ENCODE results near the gene C17orf113. TPM values are rescaled to one million over a fixed set of nuclear protein-coding genes. Genes with fewer than 3 reads are reported as not detected.

Gene C17orf113
- 2.0 and 2.2 TPM in 2 replicates for total RNA-seq
- long read RNA-seq = 0 reads

DNA sequence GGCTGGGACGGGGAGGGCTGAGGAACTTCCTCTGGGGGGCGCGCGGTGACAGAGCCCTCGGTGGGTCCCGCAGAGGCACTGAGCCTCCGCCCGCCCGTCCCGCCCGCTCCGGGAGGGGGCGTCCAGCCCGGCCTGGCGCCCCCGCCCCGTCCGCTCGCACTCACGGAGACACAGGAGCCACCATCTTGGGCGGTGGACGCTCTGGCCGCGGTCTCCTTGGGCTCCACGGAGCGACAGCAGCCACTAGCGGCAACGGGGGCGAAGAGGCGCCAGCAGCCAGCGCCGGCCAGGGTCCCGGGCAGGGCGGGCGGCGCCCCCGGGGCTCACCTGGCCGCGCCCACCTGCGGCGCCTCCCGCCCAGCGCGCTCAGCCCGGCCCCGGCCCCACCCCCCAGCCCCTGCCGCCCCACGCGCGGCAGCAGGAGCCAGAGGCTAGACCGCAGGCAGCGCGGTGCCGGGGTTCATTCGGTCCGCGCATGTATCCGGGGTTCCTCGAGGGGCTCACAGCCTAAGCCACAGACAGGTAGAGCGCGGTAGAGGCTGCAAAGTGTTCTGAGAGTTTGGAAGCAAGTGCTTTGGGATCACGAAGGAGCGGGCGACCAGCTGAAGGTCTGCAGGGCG is at the start of gene C17orf113:
TSS of gene C17orf113 (minus strand) at position 209 of the 620 bp plus-strand sequence. CDS start 7,225 bp downstream, outside the sequence.
- peak within 1 kb of the TSS; percentile 92 for H3K27ac Mint-ChIP-seq (ENCODE audit: unreplicated experiment)
- no peaks in the 10 kb centered on the region for H3K9me3 Mint-ChIP-seq
- H3K4me3 Mint-ChIP-seq = peak within 1 kb of the TSS; percentile 93
- DNase-seq (ENCODE audit: low read depth, low spot score) = peak; percentile 53
- peaks cover 23% of the 10 kb centered on the region for H3K4me1 Mint-ChIP-seq
- no peaks in the 10 kb centered on the region for H3K36me3 Mint-ChIP-seq (ENCODE audit: low read depth)
- H3K27me3 Mint-ChIP-seq (ENCODE audit: low read depth) = peaks cover 50% of the 10 kb centered on the region
- TF ChIP-seq CTCF (conservative IDR thresholded peaks at IDR 0.05) = peak; percentile 51

GRCh38 chr17:42098730-42099399 is 48.5 kb upstream of the C17orf113 start:
- H3K9me3 Mint-ChIP-seq = no peaks in the 10 kb centered on the region
- H3K4me1 Mint-ChIP-seq = peaks cover 13% of the 10 kb centered on the region
- H3K36me3 Mint-ChIP-seq (ENCODE audit: low read depth) = no peaks in the 10 kb centered on the region
- peaks cover 48% of the 10 kb centered on the region for H3K27me3 Mint-ChIP-seq (ENCODE audit: low read depth)
- DNase-seq (ENCODE audit: low read depth, low spot score) = no peak
- H3K27ac Mint-ChIP-seq (ENCODE audit: unreplicated experiment) = no peak overlapping the region
- no peak for TF ChIP-seq CTCF (conservative IDR thresholded peaks at IDR 0.05)
- H3K4me3 Mint-ChIP-seq = no peak overlapping the region

GRCh38 chr17:42097691-42098631 is 47.6 kb upstream of the C17orf113 start, which contains the start of gene ZNF385C:
Gene ZNF385C (minus strand): TSS chr17:42098473. CDS start chr17:42063056, 35,417 bp downstream.
- H3K36me3 Mint-ChIP-seq (ENCODE audit: low read depth) = no peaks in the 10 kb centered on the region
- H3K9me3 Mint-ChIP-seq = no peaks in the 10 kb centered on the region
- DNase-seq (ENCODE audit: low read depth, low spot score) = no peak
- no peak for TF ChIP-seq CTCF (conservative IDR thresholded peaks at IDR 0.05)
- H3K4me3 Mint-ChIP-seq = no peak within 1 kb of the TSS
- peaks cover 48% of the 10 kb centered on the region for H3K27me3 Mint-ChIP-seq (ENCODE audit: low read depth)
- H3K4me1 Mint-ChIP-seq = peaks cover 13% of the 10 kb centered on the region
- H3K27ac Mint-ChIP-seq (ENCODE audit: unreplicated experiment) = no peak within 1 kb of the TSS

- TF ChIP-seq CTCF (conservative IDR thresholded peaks at IDR 0.05) = no peak
- Mint-ChIP-seq H3K4me1 (peaks cover 12% of the 10 kb centered on the region), H3K4me3 (no peak overlapping the region), H3K36me3 (ENCODE audit: low read depth) (no peaks in the 10 kb centered on the region), H3K27ac (ENCODE audit: unreplicated experiment) (no peak overlapping the region), H3K9me3 (no peaks in the 10 kb centered on the region), H3K27me3 (ENCODE audit: low read depth) (peaks cover 43% of the 10 kb centered on the region)
- DNase-seq (ENCODE audit: low read depth, low spot score) = no peak
These were observed 46.1 kb upstream of the C17orf113 start for GRCh38 chr17:42096360-42097111.
